Esophagus squamous epithelium (tissue), 5 donors: ENCODE measurements around the gene SLC27A1. TPM values are rescaled to one million over a fixed set of nuclear protein-coding genes. Genes with fewer than 3 reads are reported as not detected.

Source experiments
- DNase-seq: peaks from one replicate; lab custom pipeline; 2025; lab: John Stamatoyannopoulos, UW
- H3K27ac ChIP-seq, 4 donors: fragments of 200-600 bp; sonication (generic); one replicate each; pipeline ENCODE4 v1.5.1; 2016 to 2019; ENCODE audit warnings: mild to moderate bottlenecking in 1 of 4
- H3K27me3 ChIP-seq, 4 donors: fragments of 200-600 bp; sonication (generic); 1 replicate in 3 of 4; 2 replicates in 1 of 4; pipeline versions ENCODE4 v1.5.1 to v1.6.0; 2017 to 2021; ENCODE audit warnings: antibody characterized with exemption in 1 of 4
- H3K36me3 ChIP-seq, 3 donors: fragments of 200-600 bp; sonication (generic); one replicate each; pipeline ENCODE4 v1.5.1; 2016 to 2019
- H3K4me1 ChIP-seq, 3 donors: fragments of 200-600 bp; sonication (generic); one replicate each; pipeline ENCODE4 v1.5.1; 2017 to 2019
- H3K4me3 ChIP-seq, 4 donors: fragments of 200-600 bp; sonication (generic); 1 replicate in 3 of 4; 2 replicates in 1 of 4; pipeline ENCODE4 v1.5.1; 2016 to 2019; ENCODE audit warnings: mild to moderate bottlenecking in 2 of 4, moderate library complexity in 1 of 4
- H3K9me3 ChIP-seq, 3 donors: fragments of 200-600 bp; sonication (generic); one replicate each; pipeline ENCODE4 v1.5.1; 2016 to 2019
- POLR2A ChIP-seq, 4 donors: fragments of 450-650 bp; IDR thresholded peaks; one replicate each; pipeline ENCODE4 v1.6.1; 2017; ENCODE audit warnings: antibody characterized with exemption in 4 of 4, mild to moderate bottlenecking in 4 of 4, moderate library complexity in 3 of 4
- WGBS, 2 donors: methylation state at CpG; one replicate each; pipeline ENCODE4 v1.1.5; 2018; 5-methylcytosine and 5-hydroxymethylcytosine counted together
- intact Hi-C: fragments of 100-400 bp; cut with DNase I; formaldehyde crosslinking; loops from one replicate; pipeline ENCODE4 v1.15.0; 2022
- total RNA-seq, 4 donors: library from RNA; depleted of rRNA; stranded (reverse); fragments of >200 nt; gene quantifications; one replicate each; pipeline ENCODE4 v1.1.0, GENCODE V29; 2016
- TF ChIP-seq, protein P1 (sequence below), 6 experiments: fragments of 450-650 bp in 4 of 6; fragments of 200-600 bp in 2 of 6; sonication (generic) in 2 of 6; IDR thresholded peaks; one replicate each; pipeline ENCODE4 v1.5.1; 2016 to 2019; ENCODE audit warnings: antibody characterized with exemption in 6 of 6, mild to moderate bottlenecking in 4 of 6, moderate library complexity in 4 of 6
- donor health status: DM: yes; HTN: yes; CAD: no.

Gene SLC27A1
- total RNA-seq, 4 donors from 2014 or later: 4.1 to 19.5 (median 8.7) TPM

DNA sequence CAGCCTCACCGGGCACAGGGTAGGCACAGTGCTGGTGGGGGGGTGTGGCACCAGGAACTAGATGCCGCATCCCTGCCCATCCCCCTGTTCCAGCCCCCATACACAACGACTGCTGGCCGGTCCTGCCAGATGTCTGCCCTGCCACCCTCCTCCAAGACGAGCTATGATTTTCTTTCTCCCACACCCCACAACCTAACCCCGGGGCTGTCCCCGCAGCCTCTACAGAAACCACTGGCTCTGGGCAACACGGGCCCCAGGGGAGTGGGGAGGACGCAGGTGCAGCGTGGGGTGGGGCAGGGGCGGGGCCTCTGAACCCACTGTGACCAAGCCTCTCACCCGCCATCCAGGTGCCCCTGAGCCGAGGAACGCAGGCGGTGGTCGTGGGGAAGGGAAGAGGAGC is 56.6 kb downstream of the SLC27A1 start:
- H3K27me3 ChIP-seq: peaks cover 0 to 52% (median 2%) of the 10 kb centered on the region in 4 donors
- H3K9me3 ChIP-seq: peaks cover 0 to 17% (median 0%) of the 10 kb centered on the region in 3 donors
- no peak overlapping the region for H3K27ac ChIP-seq
- peaks cover 0 to 4% (median 0%) of the 10 kb centered on the region in 3 donors for H3K36me3 ChIP-seq
- intact Hi-C loops: no loop called here
- no peak overlapping the region for H3K4me3 ChIP-seq
- TF ChIP-seq POLR2A (IDR thresholded peaks at IDR 0.05): no peak
- TF ChIP-seq, protein P1, sequence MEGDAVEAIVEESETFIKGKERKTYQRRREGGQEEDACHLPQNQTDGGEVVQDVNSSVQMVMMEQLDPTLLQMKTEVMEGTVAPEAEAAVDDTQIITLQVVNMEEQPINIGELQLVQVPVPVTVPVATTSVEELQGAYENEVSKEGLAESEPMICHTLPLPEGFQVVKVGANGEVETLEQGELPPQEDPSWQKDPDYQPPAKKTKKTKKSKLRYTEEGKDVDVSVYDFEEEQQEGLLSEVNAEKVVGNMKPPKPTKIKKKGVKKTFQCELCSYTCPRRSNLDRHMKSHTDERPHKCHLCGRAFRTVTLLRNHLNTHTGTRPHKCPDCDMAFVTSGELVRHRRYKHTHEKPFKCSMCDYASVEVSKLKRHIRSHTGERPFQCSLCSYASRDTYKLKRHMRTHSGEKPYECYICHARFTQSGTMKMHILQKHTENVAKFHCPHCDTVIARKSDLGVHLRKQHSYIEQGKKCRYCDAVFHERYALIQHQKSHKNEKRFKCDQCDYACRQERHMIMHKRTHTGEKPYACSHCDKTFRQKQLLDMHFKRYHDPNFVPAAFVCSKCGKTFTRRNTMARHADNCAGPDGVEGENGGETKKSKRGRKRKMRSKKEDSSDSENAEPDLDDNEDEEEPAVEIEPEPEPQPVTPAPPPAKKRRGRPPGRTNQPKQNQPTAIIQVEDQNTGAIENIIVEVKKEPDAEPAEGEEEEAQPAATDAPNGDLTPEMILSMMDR (IDR thresholded peaks at IDR 0.05): no peak
- DNase-seq: peak; percentile 26
- H3K4me1 ChIP-seq: peaks cover 5 to 15% (median 7%) of the 10 kb centered on the region in 3 donors
- 38 to 39% methylated on average over 5 to 7 of the region's 16 CpGs for WGBS, 2 donors

DNA sequence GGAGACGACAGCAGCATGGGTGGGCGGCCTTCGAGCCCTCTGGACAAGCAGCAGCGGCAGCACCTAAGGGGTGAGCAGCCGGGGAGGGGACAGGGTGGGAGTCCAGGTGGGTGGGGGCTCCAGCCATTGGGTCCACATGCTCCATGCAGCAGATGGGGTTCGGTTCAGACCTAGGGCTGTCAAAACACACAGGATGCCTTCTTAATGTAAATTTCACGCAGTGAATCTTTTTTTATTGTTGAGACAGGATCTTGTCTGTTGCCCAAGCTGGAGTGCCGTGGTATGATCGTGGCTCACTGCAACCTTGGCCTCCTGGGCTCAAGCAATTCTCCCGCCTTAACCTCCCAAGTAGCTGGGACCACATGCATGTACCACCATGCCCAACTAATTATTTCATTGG is 57.0 kb downstream of the SLC27A1 start:
- no peak overlapping the region for H3K27ac ChIP-seq
- peaks cover 5 to 15% (median 7%) of the 10 kb centered on the region in 3 donors for H3K4me1 ChIP-seq
- H3K36me3 ChIP-seq: no peaks in the 10 kb centered on the region
- WGBS, 2 donors: 54 to 68% methylated on average over 7 to 10 of the region's 10 CpGs
- H3K4me3 ChIP-seq: no peak overlapping the region
- TF ChIP-seq, protein P1 (IDR thresholded peaks at IDR 0.05): no peak
- TF ChIP-seq POLR2A (IDR thresholded peaks at IDR 0.05): no peak
- peaks cover 0 to 17% (median 0%) of the 10 kb centered on the region in 3 donors for H3K9me3 ChIP-seq
- intact Hi-C loops: no loop called here
- peaks cover 0 to 52% (median 2%) of the 10 kb centered on the region in 4 donors for H3K27me3 ChIP-seq
- DNase-seq: no peak

DNA sequence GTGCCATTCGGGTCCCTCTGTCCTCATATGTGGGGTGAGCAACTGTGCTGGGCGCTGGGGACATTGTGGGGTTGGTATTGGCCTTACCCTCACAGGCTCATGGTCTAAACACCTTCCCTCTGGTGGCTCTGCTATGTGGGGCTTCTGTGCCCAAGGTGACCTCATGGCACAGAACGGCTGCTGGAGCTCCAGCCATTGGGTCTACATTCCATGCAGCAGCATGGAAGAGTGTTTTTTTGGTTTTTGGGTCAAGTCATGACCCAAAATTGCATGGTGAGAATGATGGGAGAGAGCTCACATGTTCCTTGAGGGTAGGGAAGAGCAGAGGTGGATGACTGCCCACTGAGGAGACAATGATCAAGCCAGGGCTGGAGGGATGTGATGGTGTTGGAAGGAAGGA is 58.3 kb downstream of the SLC27A1 start:
- Histone ChIP-seq H3K36me3 (no peaks in the 10 kb centered on the region), H3K27ac (no peak overlapping the region), H3K27me3 (peaks cover 0 to 52% (median 2%) of the 10 kb centered on the region in 4 donors), H3K4me3 (no peak overlapping the region), H3K9me3 (peaks cover 0 to 17% (median 0%) of the 10 kb centered on the region in 3 donors), H3K4me1 (peaks cover 0 to 4% (median 0%) of the 10 kb centered on the region in 3 donors)
- DNase-seq: no peak
- no peak for TF ChIP-seq POLR2A (IDR thresholded peaks at IDR 0.05)
- TF ChIP-seq, protein P1 (IDR thresholded peaks at IDR 0.05): no peak
- intact Hi-C loops: no loop called here
- WGBS, 2 donors: 89 to 100% methylated on average over 1 to 3 of the region's 3 CpGs

DNA sequence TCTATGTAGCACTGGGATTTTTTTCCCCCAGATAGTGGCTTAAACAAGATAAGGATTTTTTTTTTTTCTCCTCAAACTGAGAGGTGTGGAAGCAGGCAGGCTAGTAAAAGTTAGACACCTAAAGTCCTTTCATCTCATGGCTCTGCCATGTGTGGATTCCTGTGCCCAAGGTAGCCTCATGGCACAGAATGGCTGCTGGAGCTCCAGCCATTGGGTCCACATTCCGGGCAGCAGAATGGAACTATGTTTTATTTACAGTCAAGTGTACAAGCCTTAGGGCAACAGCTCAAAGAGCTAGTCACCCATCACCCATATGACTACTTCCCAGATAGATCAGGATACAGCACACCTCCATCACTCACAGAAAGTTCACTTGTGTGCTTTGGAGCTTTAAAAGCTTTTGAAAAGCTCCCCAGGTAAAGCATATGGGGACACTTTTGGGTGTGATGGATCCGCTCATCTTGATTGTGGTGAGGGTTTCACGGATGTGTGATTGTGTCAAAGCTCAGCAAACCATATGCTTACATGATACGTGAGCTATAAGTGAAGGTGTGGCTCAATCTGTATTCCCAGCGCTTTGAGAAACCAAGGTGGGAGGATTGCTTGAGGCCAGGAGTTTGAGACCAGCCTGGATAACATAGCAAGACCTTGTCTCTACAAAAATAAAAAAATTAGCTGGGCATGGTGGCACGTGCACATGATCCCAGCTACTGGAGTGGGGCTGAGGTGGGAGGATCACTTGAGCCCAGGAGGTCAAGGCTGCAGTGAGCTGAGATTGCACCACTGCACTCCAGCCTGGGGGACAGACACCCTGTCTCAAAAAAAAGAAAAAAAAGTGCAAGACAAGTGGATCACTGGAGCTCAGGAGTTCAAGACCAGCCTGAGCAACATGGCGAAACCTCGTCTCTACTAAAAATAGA is 59.2 kb downstream of the SLC27A1 start:
- 67 to 78% methylated on average over 8 of the region's 8 CpGs for WGBS, 2 donors
- no peak overlapping the region for H3K4me3 ChIP-seq
- no peaks in the 10 kb centered on the region for H3K36me3 ChIP-seq
- peaks cover 0 to 49% (median 2%) of the 10 kb centered on the region in 4 donors for H3K27me3 ChIP-seq
- intact Hi-C loops: no loop called here
- H3K27ac ChIP-seq: no peak overlapping the region
- no peak for DNase-seq
- H3K9me3 ChIP-seq: peaks cover 0 to 14% (median 0%) of the 10 kb centered on the region in 3 donors
- no peaks in the 10 kb centered on the region for H3K4me1 ChIP-seq
- TF ChIP-seq, protein P1 (IDR thresholded peaks at IDR 0.05): no peak
- TF ChIP-seq POLR2A (IDR thresholded peaks at IDR 0.05): no peak

DNA sequence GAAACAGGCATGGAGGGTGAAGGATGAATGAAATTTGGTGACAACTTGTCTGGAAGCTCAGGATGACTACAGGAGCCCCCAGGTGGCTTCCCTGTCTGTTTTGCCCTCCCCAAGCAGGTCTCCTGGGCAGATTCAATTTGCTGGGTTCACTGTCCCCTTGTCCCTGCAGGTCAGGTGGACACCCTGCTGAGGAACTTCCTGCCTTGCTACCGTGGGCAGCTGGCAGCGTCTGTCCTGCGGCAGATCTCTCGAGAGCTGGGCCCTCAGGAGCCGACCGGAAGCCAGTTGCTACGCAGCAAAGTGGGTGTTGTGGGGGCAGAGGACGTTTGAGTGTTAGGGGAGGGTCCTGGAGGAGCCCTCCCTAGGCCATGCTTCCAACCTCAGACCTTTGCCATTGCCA is 60.3 kb downstream of the SLC27A1 start:
- H3K36me3 ChIP-seq: no peaks in the 10 kb centered on the region
- peaks cover 0 to 9% (median 0%) of the 10 kb centered on the region in 3 donors for H3K9me3 ChIP-seq
- TF ChIP-seq, protein P1 (IDR thresholded peaks at IDR 0.05): no peak
- TF ChIP-seq POLR2A (IDR thresholded peaks at IDR 0.05): no peak
- H3K4me3 ChIP-seq: no peak overlapping the region
- WGBS, 2 donors: 12% methylated on average over 8 of the region's 8 CpGs; no CpG with 5 or more reads in 1 of the 2 donors
- intact Hi-C loops: no loop called here
- DNase-seq: no peak
- H3K27me3 ChIP-seq: peaks cover 0 to 38% (median 2%) of the 10 kb centered on the region in 4 donors
- H3K4me1 ChIP-seq: no peaks in the 10 kb centered on the region
- H3K27ac ChIP-seq: no peak overlapping the region
